Fibroblast of villous mesenchyme (primary cell): Measurements from ENCODE around the gene HERC6. TPM values are rescaled to one million over a fixed set of nuclear protein-coding genes. Genes with fewer than 3 reads are reported as not detected.

Source experiments
- DNase-seq: peaks from one replicate; pipeline ENCODE4 v3.0.0-alpha.2; 2010; ENCODE audit warnings: low read depth
- H3K4me3 ChIP-seq: 2 replicates; pipeline ENCODE4 v1.5.1; 2011; ENCODE audit warnings: low read depth, mild to moderate bottlenecking, low read length
- CTCF ChIP-seq: IDR thresholded peaks from 2 replicates; pipeline ENCODE4 v1.5.1; 2012; ENCODE audit warnings: low read depth, mild to moderate bottlenecking, low read length; ENCODE audit not compliant: insufficient read depth
- total RNA-seq: library from RNA; depleted of rRNA; stranded (reverse); fragments of >200 nt; gene quantifications from 2 replicates; pipeline ENCODE4 v1.2.3, GENCODE V29; 2012

The HERC6 gene
- total RNA-seq, 1 donor, result 12.5 TPM

- no peak for DNase-seq
- no peak for TF ChIP-seq CTCF
Measured at GRCh38 chr4:88396681-88397080, 18.0 kb downstream of the HERC6 start.

GRCh38 chr4:88398381-88398780 lies 19.7 kb downstream of the HERC6 start:
- no peak for DNase-seq
- TF ChIP-seq CTCF, result no peak
- no peak overlapping the region for H3K4me3 ChIP-seq

More at GRCh38 chr4:88396681-88397080, 18.0 kb downstream of the HERC6 start:
- H3K4me3 ChIP-seq, result no peak overlapping the region

- TF ChIP-seq CTCF, result no peak
- DNase-seq, result no peak
- H3K4me3 ChIP-seq, result no peak overlapping the region
Measured at GRCh38 chr4:88409206-88409605, 30.6 kb downstream of the HERC6 start.

DNA sequence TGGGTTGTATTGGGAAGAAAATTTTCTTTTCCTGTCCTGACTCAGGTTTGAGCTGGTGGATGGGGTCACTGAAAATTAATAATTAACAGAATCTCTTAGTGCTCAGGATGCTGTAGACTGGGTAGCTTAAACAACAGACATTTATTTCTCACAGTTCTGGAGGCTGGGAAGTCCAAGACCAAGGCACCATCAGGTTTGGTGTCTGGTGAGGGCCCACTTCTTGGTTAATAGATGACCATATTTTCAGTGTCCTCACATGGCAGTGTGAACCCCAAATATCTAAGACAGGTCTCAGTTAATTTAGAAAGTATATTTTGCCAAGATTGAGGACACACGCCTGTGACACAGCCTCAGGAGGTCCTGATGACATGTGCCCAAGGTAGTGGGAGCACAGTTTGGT lies 31.1 kb downstream of the HERC6 start:
- TF ChIP-seq CTCF, result no peak
- DNase-seq, result no peak
- no peak overlapping the region for H3K4me3 ChIP-seq

DNA sequence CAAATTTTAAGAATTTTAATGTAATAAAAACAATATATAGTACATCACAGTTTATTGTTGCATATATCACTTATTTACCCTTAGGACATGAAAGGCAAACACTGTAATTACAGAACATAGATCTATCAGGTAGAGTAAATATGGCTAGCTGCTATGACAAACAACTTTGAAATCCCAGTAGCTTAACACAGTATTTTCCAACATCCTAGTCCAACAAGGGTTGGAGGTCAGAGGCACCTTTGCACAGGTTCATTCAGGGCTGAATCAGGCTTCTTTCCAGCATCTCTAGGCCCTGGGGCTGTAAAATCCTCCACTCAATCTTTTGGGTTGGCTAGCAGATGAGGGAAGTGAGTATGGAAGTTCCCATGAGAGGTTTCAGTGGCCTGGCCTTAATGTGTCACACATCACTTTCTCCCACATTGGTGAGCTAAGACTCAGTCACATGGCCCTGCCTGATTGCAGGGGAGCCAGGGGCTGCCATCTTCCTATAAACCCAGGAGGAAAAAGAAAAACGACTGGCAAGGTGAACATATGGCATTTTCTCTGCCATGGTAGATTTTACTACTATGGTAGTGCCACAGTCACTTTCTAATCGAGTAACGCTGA lies 32.9 kb downstream of the HERC6 start:
- no peak for TF ChIP-seq CTCF
- no peak overlapping the region for H3K4me3 ChIP-seq
- DNase-seq, result no peak

GRCh38 chr4:88413801-88414200 lies 35.1 kb downstream of the HERC6 start:
- H3K4me3 ChIP-seq, result no peak overlapping the region
- TF ChIP-seq CTCF, result no peak
- DNase-seq, result no peak

DNA sequence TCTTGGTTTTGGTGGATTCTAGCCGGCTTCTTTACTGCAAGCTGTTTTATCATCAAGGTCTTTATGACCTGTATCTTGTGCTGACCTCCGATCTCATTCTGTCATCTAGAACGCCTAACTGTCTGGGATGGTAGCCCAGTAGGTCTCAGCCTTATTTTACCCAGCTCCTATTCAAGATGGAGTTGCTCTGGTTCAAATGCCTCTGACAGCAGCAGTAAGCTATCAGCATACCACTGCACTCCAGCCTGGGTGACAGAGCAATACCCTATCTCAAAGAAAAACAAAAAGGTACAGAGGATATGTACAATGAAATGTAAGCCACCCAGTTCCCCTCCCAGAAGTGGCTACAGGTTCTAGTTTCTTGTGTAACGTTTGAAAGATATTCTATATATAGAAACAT lies 36.1 kb downstream of the HERC6 start:
- no peak overlapping the region for H3K4me3 ChIP-seq
- no peak for DNase-seq
- TF ChIP-seq CTCF, result no peak
